ENCODE measurements around the gene NTSR1. TPM values are rescaled to one million over a fixed set of nuclear protein-coding genes. Genes with fewer than 3 reads are reported as not detected.

NTSR1 gene
- total and polyA plus RNA-seq, 2 donors: 0.09 to 0.14 TPM

DNA sequence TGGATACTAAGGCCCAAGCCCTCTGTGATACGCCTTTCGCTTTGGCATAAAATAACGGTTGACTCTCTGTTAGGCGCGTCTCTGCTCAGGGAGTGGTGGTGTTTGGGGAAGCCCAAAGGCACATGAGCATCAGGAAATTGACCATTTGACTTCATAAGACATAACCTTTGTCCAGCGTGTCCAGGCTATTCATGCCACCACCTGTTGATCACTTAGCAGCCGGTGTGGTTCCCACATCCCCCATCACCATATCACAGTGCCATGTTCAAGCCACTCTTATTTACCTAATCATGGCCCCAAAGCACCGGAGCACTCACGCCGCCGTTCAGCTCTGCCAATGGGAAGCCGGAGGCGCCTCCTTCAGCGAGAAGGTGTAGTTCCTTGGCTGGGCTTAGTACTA, 38.5 kb upstream of the NTSR1 start:
- no peak overlapping the region for H3K27ac ChIP-seq (ENCODE audit: low read depth in 1 of 2, low read length in 1 of 2)
- no peak overlapping the region for H3K4me3 ChIP-seq (ENCODE audit: low read length in 2 of 2)
- peaks cover 0 to 5% of the 10 kb centered on the region in 2 donors for H3K36me3 ChIP-seq (ENCODE audit: control insufficient read depth in 2 of 2, insufficient read depth in 2 of 2, low read length in 1 of 2)
- H3K9me3 ChIP-seq (ENCODE audit: control insufficient read depth in 2 of 2, insufficient read depth in 1 of 2, low read length in 1 of 2): no peaks in the 10 kb centered on the region
- WGBS: 96% methylated on average over 14 of the region's 14 CpGs
- peaks cover 0 to 2% of the 10 kb centered on the region in 2 donors for H3K4me1 ChIP-seq (ENCODE audit: control insufficient read depth in 2 of 2, insufficient read depth in 2 of 2, low read length in 2 of 2)
- H3K27me3 ChIP-seq (ENCODE audit: control insufficient read depth in 2 of 2, insufficient read depth in 1 of 2, low read length in 1 of 2): no peaks in the 10 kb centered on the region
- no peak for DNase-seq (ENCODE audit: low read depth in 6 of 9, low spot score in 9 of 9)

DNA sequence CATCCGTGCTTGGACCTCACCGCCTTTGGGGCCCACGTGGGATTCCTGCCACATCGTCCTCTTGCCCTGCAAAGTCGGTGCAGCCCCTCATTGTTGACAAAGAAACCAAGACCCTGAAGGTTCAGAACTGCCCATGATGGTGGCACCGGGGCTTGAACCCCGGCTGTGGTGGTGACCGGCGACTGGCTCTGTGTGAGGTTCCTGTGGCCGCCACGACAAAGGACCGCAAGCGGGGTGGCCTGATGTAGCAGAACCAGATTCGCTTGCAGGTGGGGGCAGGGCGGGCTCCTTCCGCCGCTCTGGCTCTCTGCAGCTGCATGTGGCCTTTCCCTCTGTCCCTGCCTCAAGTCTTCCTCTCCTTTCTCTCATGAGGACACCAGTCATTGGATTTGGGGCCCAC, 37.6 kb upstream of the NTSR1 start:
- DNase-seq (ENCODE audit: low read depth in 6 of 9, low spot score in 9 of 9): no peak

DNA sequence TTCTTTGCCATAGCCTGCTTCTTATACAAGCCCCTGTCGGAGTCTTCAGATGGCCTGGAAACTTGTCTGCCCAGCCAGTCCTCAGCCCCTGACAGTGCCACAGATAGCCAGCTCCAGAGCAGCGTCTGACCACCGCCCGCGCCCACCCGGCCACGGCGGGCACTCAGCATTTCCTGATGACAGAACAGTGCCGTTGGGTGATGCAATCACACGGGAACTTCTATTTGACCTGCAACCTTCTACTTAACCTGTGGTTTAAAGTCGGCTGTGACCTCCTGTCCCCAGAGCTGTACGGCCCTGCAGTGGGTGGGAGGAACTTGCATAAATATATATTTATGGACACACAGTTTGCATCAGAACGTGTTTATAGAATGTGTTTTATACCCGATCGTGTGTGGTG, 36.9 kb upstream of the NTSR1 start:
- Histone ChIP-seq H3K27ac (ENCODE audit: low read depth in 1 of 2, low read length in 1 of 2) (no peak overlapping the region), H3K4me3 (ENCODE audit: low read length in 2 of 2) (no peak overlapping the region), H3K27me3 (ENCODE audit: control insufficient read depth in 2 of 2, insufficient read depth in 1 of 2, low read length in 1 of 2) (peaks cover 0 to 2% of the 10 kb centered on the region in 2 donors), H3K9me3 (ENCODE audit: control insufficient read depth in 2 of 2, insufficient read depth in 1 of 2, low read length in 1 of 2) (no peaks in the 10 kb centered on the region), H3K36me3 (ENCODE audit: control insufficient read depth in 2 of 2, insufficient read depth in 2 of 2, low read length in 1 of 2) (peaks cover 0 to 5% of the 10 kb centered on the region in 2 donors), H3K4me1 (ENCODE audit: control insufficient read depth in 2 of 2, insufficient read depth in 2 of 2, low read length in 2 of 2) (peaks cover 0 to 2% of the 10 kb centered on the region in 2 donors)
- no peak for DNase-seq (ENCODE audit: low read depth in 6 of 9, low spot score in 9 of 9)
- 95% methylated on average over 15 of the region's 15 CpGs for WGBS

More for the DNA sequence above, 37.6 kb upstream of the NTSR1 start:
- WGBS: 96% methylated on average over 17 of the region's 17 CpGs
- peaks cover 0 to 2% of the 10 kb centered on the region in 2 donors for H3K27me3 ChIP-seq (ENCODE audit: control insufficient read depth in 2 of 2, insufficient read depth in 1 of 2, low read length in 1 of 2)
- H3K4me1 ChIP-seq (ENCODE audit: control insufficient read depth in 2 of 2, insufficient read depth in 2 of 2, low read length in 2 of 2): peaks cover 0 to 2% of the 10 kb centered on the region in 2 donors
- peaks cover 0 to 5% of the 10 kb centered on the region in 2 donors for H3K36me3 ChIP-seq (ENCODE audit: control insufficient read depth in 2 of 2, insufficient read depth in 2 of 2, low read length in 1 of 2)
- H3K9me3 ChIP-seq (ENCODE audit: control insufficient read depth in 2 of 2, insufficient read depth in 1 of 2, low read length in 1 of 2): no peaks in the 10 kb centered on the region
- no peak overlapping the region for H3K4me3 ChIP-seq (ENCODE audit: low read length in 2 of 2)
- H3K27ac ChIP-seq (ENCODE audit: low read depth in 1 of 2, low read length in 1 of 2): no peak overlapping the region

DNA sequence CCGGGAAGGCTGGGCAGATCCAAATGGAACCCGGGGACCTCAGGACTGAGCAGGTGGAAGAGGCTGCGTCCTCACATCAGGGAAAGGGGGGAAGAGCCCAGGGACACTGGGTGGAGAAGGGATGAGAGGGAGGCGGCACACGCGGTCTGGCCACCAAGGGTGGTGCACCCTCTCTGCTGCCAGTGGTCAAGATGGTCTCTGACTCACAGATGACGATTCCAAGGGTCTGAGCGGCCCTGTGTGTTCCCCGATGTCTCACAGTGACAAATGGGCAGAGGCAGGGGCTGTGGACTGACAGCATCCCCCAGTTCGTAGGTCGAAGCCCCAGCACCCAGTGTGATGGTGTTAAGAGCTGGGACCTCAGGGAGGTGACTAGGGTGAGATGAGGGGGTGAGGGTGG, 34.3 kb upstream of the NTSR1 start:
- WGBS: 97% methylated on average over 11 of the region's 11 CpGs
- no peak overlapping the region for H3K27ac ChIP-seq (ENCODE audit: low read depth in 1 of 2, low read length in 1 of 2)
- no peaks in the 10 kb centered on the region for H3K9me3 ChIP-seq (ENCODE audit: control insufficient read depth in 2 of 2, insufficient read depth in 1 of 2, low read length in 1 of 2)
- H3K4me1 ChIP-seq (ENCODE audit: control insufficient read depth in 2 of 2, insufficient read depth in 2 of 2, low read length in 2 of 2): no peaks in the 10 kb centered on the region
- peaks cover 0 to 2% of the 10 kb centered on the region in 2 donors for H3K36me3 ChIP-seq (ENCODE audit: control insufficient read depth in 2 of 2, insufficient read depth in 2 of 2, low read length in 1 of 2)
- H3K27me3 ChIP-seq (ENCODE audit: control insufficient read depth in 2 of 2, insufficient read depth in 1 of 2, low read length in 1 of 2): peaks cover 0 to 2% of the 10 kb centered on the region in 2 donors
- no peak for DNase-seq (ENCODE audit: low read depth in 6 of 9, low spot score in 9 of 9)
- no peak overlapping the region for H3K4me3 ChIP-seq (ENCODE audit: low read length in 2 of 2)

DNA sequence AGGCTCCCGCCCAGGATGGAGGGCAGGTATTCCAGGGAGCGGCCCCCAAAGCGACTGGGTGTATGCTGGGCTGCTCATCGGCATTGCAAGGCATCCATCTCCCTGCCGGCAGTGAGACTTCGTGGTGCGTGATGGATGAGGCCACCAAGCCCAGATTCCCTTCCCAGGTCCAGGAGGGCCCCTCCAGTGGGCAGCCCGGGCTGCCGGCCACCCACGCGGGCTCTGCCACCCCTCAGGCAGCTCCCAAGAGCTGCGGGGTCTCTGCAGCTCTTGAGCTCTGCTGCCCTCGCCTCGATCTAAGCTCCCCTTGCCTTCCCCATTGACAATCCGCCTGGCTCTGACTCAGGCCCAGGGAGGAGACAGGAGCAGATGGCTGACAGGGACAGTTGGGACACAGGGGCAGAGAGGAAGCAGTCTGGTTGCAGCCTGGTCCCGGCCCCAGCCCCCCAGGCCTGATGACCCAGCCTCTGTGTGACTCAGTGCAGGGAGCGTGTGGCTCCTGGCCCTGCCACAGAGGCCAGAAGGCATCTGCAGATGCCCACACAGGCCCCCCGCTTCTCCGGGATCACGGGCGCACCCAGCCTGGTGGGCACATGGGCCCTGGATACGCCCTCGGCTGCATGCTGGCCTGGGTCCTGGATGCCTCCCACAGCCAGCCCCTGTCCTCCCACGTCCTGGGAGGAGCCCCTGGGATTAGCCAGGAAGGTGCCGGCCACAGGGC, 33.3 kb upstream of the NTSR1 start:
- Histone ChIP-seq H3K9me3 (ENCODE audit: control insufficient read depth in 2 of 2, insufficient read depth in 1 of 2, low read length in 1 of 2) (peaks cover 0 to 7% of the 10 kb centered on the region in 2 donors), H3K36me3 (ENCODE audit: control insufficient read depth in 2 of 2, insufficient read depth in 2 of 2, low read length in 1 of 2) (no peaks in the 10 kb centered on the region), H3K4me3 (ENCODE audit: low read length in 2 of 2) (no peak overlapping the region), H3K4me1 (ENCODE audit: control insufficient read depth in 2 of 2, insufficient read depth in 2 of 2, low read length in 2 of 2) (no peaks in the 10 kb centered on the region), H3K27ac (ENCODE audit: low read depth in 1 of 2, low read length in 1 of 2) (no peak overlapping the region), H3K27me3 (ENCODE audit: control insufficient read depth in 2 of 2, insufficient read depth in 1 of 2, low read length in 1 of 2) (peaks cover 0 to 2% of the 10 kb centered on the region in 2 donors)
- 96% methylated on average over 25 of the region's 25 CpGs for WGBS
- DNase-seq (ENCODE audit: low read depth in 6 of 9, low spot score in 9 of 9): no peak

DNA sequence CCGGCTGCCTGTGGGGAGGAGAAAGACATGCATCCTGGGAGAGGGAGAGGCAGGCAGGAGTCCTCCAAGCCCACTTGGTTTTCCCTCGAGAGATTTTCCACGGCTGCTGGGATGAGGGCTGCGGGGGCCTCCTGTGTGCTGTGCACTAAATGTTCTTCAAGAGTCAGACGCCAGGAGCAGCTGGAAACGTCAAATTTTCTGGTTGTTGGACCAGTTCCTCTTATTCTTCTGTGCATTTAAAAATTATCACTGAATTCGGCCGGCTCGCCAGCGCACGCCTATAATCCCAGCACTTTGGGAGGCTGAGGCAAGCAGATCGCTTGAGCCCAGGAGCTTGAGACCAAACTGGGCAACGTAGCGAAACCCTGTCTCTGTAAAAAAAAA, 32.8 kb upstream of the NTSR1 start:
- Histone ChIP-seq H3K4me1 (ENCODE audit: control insufficient read depth in 2 of 2, insufficient read depth in 2 of 2, low read length in 2 of 2) (no peaks in the 10 kb centered on the region), H3K27ac (ENCODE audit: low read depth in 1 of 2, low read length in 1 of 2) (no peak overlapping the region), H3K27me3 (ENCODE audit: control insufficient read depth in 2 of 2, insufficient read depth in 1 of 2, low read length in 1 of 2) (peaks cover 0 to 2% of the 10 kb centered on the region in 2 donors), H3K9me3 (ENCODE audit: control insufficient read depth in 2 of 2, insufficient read depth in 1 of 2, low read length in 1 of 2) (peaks cover 0 to 7% of the 10 kb centered on the region in 2 donors), H3K36me3 (ENCODE audit: control insufficient read depth in 2 of 2, insufficient read depth in 2 of 2, low read length in 1 of 2) (no peaks in the 10 kb centered on the region), H3K4me3 (ENCODE audit: low read length in 2 of 2) (no peak overlapping the region)
- DNase-seq (ENCODE audit: low read depth in 6 of 9, low spot score in 9 of 9): no peak
- WGBS: 97% methylated on average over 14 of the region's 14 CpGs

DNA sequence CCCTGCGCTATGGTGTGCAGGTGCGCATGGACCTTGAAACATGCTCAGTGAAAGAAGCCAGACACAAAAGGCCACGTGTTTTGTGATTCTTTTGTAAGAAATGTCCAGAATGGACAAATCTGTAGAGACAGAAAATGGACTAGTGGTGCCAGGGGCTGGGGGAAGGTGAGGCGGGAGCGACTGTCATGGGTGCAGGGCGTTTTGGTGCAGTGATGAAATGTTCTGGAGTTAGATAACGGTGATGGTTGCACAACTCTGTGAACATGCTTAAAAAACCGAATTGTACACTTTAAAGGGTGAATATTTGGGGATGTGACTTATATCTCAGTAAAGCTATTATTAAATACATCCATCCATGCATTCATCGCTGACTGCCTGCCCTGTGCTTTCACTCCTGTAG, 31.7 kb upstream of the NTSR1 start:
- DNase-seq (ENCODE audit: low read depth in 6 of 9, low spot score in 9 of 9): no peak
- H3K36me3 ChIP-seq (ENCODE audit: control insufficient read depth in 2 of 2, insufficient read depth in 2 of 2, low read length in 1 of 2): no peaks in the 10 kb centered on the region
- no peaks in the 10 kb centered on the region for H3K4me1 ChIP-seq (ENCODE audit: control insufficient read depth in 2 of 2, insufficient read depth in 2 of 2, low read length in 2 of 2)
- peaks cover 0 to 7% of the 10 kb centered on the region in 2 donors for H3K9me3 ChIP-seq (ENCODE audit: control insufficient read depth in 2 of 2, insufficient read depth in 1 of 2, low read length in 1 of 2)
- no peak overlapping the region for H3K4me3 ChIP-seq (ENCODE audit: low read length in 2 of 2)
- 97% methylated on average over 9 of the region's 9 CpGs for WGBS
- peaks cover 0 to 2% of the 10 kb centered on the region in 2 donors for H3K27me3 ChIP-seq (ENCODE audit: control insufficient read depth in 2 of 2, insufficient read depth in 1 of 2, low read length in 1 of 2)
- H3K27ac ChIP-seq (ENCODE audit: low read depth in 1 of 2, low read length in 1 of 2): no peak overlapping the region

DNA sequence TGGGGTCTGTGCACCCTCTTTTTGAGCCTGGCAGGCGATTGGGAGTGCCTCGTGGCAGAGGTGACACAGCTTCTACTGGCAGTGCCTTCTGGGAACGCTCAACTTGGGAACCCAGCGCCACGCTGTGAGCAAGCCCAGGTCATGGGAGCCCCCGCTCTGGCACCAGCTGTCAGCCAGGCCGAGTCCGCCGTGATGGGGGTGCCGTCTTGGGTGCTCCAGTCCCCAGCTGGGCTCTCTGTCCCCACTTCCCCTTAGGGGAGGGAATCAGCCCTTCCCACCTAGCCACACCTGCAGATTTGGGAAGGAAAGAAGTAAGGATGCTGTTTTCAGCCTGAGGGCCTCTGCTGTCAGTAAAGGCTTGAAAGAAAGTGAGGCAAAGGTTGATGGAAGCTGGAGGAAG, 31.0 kb upstream of the NTSR1 start:
- H3K27me3 ChIP-seq (ENCODE audit: control insufficient read depth in 2 of 2, insufficient read depth in 1 of 2, low read length in 1 of 2): peaks cover 0 to 2% of the 10 kb centered on the region in 2 donors
- H3K9me3 ChIP-seq (ENCODE audit: control insufficient read depth in 2 of 2, insufficient read depth in 1 of 2, low read length in 1 of 2): peaks cover 0 to 7% of the 10 kb centered on the region in 2 donors
- no peaks in the 10 kb centered on the region for H3K36me3 ChIP-seq (ENCODE audit: control insufficient read depth in 2 of 2, insufficient read depth in 2 of 2, low read length in 1 of 2)
- WGBS: 66% methylated on average over 10 of the region's 10 CpGs
- DNase-seq (ENCODE audit: low read depth in 6 of 9, low spot score in 9 of 9): no peak
- H3K27ac ChIP-seq (ENCODE audit: low read depth in 1 of 2, low read length in 1 of 2): no peak overlapping the region
- no peak overlapping the region for H3K4me3 ChIP-seq (ENCODE audit: low read length in 2 of 2)
- no peaks in the 10 kb centered on the region for H3K4me1 ChIP-seq (ENCODE audit: control insufficient read depth in 2 of 2, insufficient read depth in 2 of 2, low read length in 2 of 2)

DNA sequence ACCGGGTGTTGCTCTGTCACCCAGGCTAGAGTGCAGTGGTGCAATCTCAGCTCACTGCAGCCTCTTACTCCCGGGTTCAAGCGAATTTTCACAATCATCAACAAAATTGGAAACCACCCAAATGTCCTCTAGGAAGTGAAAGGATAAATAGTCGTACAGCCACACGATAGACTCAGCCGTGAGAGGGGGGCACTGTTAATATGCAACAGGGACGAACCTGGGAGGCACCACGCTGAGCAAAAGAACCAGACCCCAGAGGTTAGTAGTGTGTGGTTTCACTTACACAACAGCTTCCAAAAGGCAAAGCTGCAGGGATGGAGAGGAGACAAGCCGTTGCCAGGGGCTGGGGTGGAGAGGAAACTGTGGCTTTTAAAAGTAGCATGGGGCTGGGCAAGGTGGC, 30.1 kb upstream of the NTSR1 start:
- DNase-seq (ENCODE audit: low read depth in 6 of 9, low spot score in 9 of 9): no peak
- H3K4me3 ChIP-seq (ENCODE audit: low read length in 2 of 2): no peak overlapping the region
- H3K27ac ChIP-seq (ENCODE audit: low read depth in 1 of 2, low read length in 1 of 2): no peak overlapping the region
- no peaks in the 10 kb centered on the region for H3K4me1 ChIP-seq (ENCODE audit: control insufficient read depth in 2 of 2, insufficient read depth in 2 of 2, low read length in 2 of 2)
- peaks cover 0 to 2% of the 10 kb centered on the region in 2 donors for H3K27me3 ChIP-seq (ENCODE audit: control insufficient read depth in 2 of 2, insufficient read depth in 1 of 2, low read length in 1 of 2)
- peaks cover 0 to 7% of the 10 kb centered on the region in 2 donors for H3K9me3 ChIP-seq (ENCODE audit: control insufficient read depth in 2 of 2, insufficient read depth in 1 of 2, low read length in 1 of 2)
- WGBS: 26% methylated on average over 9 of the region's 9 CpGs
- H3K36me3 ChIP-seq (ENCODE audit: control insufficient read depth in 2 of 2, insufficient read depth in 2 of 2, low read length in 1 of 2): no peaks in the 10 kb centered on the region
